ENCODE measurements around the gene NKD2. TPM values are rescaled to one million over a fixed set of nuclear protein-coding genes. Genes with fewer than 3 reads are reported as not detected.

The NKD2 gene
- 0.55 and 2.0 TPM in 2 replicates for total RNA-seq (2011; cell fraction: chromatin; rRNA removed; ENCODE audit: low replicate concordance)
- 0.67 and 1.7 TPM in 2 replicates for total RNA-seq (2011; cell fraction: nucleolus; rRNA removed)
- 0.37 TPM in 1 of 2 replicates, not detected in the other for total RNA-seq (2011; cell fraction: nucleoplasm; rRNA removed)
- total RNA-seq (2014; rRNA removed): 0.12 and 0.64 TPM in 2 replicates
- total RNA-seq (2014; rRNA removed; fragmentation: Illumina TruSeq; extraction: Trizol): not detected in 2 replicates
- total RNA-seq (2015; rRNA removed; fragmentation: Illumina TruSeq; extraction: Trizol): not detected in 2 replicates
- 0.35 and 0.38 TPM in 2 replicates for total RNA-seq (2021)
- polyA plus RNA-seq (2011; rRNA removed): 0.20 and 0.65 TPM in 2 replicates
- 0.29 TPM in 1 of 2 replicates, not detected in the other for polyA plus RNA-seq (2011; cell fraction: cytosol; rRNA removed)
- polyA plus RNA-seq (2011; cell fraction: nucleus; rRNA removed): 3.0 and 5.0 TPM in 2 replicates
- 0.16 and 0.98 TPM in 2 replicates for polyA plus RNA-seq (2012)
- not detected in 2 replicates for polyA plus RNA-seq (2014; fragmentation: Illumina TruSeq; extraction: Trizol)
- not detected for polyA plus RNA-seq (2014; fragmentation: Nextera tagmentation; extraction: Ambion mirVana)
- polyA plus RNA-seq (2014; rRNA removed): 0.09 TPM in 1 of 2 replicates, not detected in the other
- not detected in 2 replicates for polyA minus RNA-seq (2011; rRNA and poly(A)+ RNA removed)
- polyA minus RNA-seq (2011; cell fraction: cytosol; rRNA and poly(A)+ RNA removed): 1.3 TPM in 1 of 2 replicates, not detected in the other
- polyA minus RNA-seq (2011; cell fraction: nucleus; rRNA and poly(A)+ RNA removed): 1.00 and 1.3 TPM in 2 replicates
- percentile 23 among the genes with signal in this experiment for Bru-seq, nascent RNA
- percentile 6 among the genes with signal in this experiment for BruChase-seq, experiment 1, labeled RNA remaining after a 2-hour chase
- BruChase-seq, experiment 2, labeled RNA remaining after a 6-hour chase: percentile 12 among the genes with signal in this experiment
- long read RNA-seq, experiment 1: 0 reads
- long read RNA-seq, experiment 2: 0 reads
- long read RNA-seq, experiment 3: 0 reads

- Histone ChIP-seq H3K4me2 (ENCODE audit: insufficient read depth, low read length) (no peak within 1 kb of the TSS), H3K27me3 (ENCODE audit: control insufficient read depth in 2 of 2, insufficient read depth in 2 of 2, low read length in 2 of 2) (peaks cover 41 to 84% of the 10 kb centered on the region in 2 experiments), H3K36me3 (ENCODE audit: control insufficient read depth, insufficient read depth, low read length) (no peaks in the 10 kb centered on the region), H3K79me2 (ENCODE audit: control insufficient read depth, insufficient read depth, low read length) (no peaks in the 10 kb centered on the region), H3K27ac (ENCODE audit: extremely low read depth, low read depth, low read length) (no peak within 1 kb of the TSS), H4K20me1 (replicated peaks; ENCODE audit: control insufficient read depth, insufficient read depth, low read length) (peaks cover 55% of the 10 kb centered on the region), H3K4me3 (no peak within 1 kb of the TSS; the same call in 1 of the 2 replicates), H3K4me1 (replicated peaks in 1 of 2; ENCODE audit: control insufficient read depth in 2 of 2, insufficient read depth in 2 of 2, low read length in 2 of 2) (peaks cover 0 to 54% of the 10 kb centered on the region in 2 experiments; a peak in 3 of 5 replicates), H3K9ac (ENCODE audit: insufficient read depth in 1 of 2, low read depth in 2 of 2, low read length in 2 of 2) (no peak within 1 kb of the TSS), H3K9me3 (replicated peaks; ENCODE audit: control insufficient read depth, insufficient read depth, low read depth, low read length) (no peaks in the 10 kb centered on the region), H3K9me1 (ENCODE audit: control insufficient read depth, insufficient read depth, low read length) (no peaks in the 10 kb centered on the region), H2AFZ (ENCODE audit: low read depth, low read length) (no peak within 1 kb of the TSS; the same call in 1 of the 2 replicates)
- ChIA-PET POLR2A (interaction anchor here (0.6 to 3.1 kb wide), 3 partner anchors 11 to 465 kb away, joined by 3 to 10 read pairs (median 4); no protein-coding TSS in a partner anchor), CTCF (ENCODE audit: low intra/inter-chr PET ratio) (interaction anchor here (0.6 to 0.9 kb wide), 2 partner anchors 19 to 104 kb away, joined by 5 to 6 read pairs; no protein-coding TSS in a partner anchor)
- DNase-seq (ENCODE audit: extremely low read depth in 1 of 4, low spot score in 3 of 4) (peak; percentile 53 to 92 (median 87)), FAIRE-seq (no peak), ATAC-seq (peak; percentile 63)
- in situ Hi-C loops (cut with MboI): no loop called here
- BruUV-seq (replicated peaks): no TSS peak
- WGBS (ENCODE audit: insufficient coverage, low coverage, missing lambda C conversion rate): 1% methylated on average over 19 of the region's 108 CpGs
- intact Hi-C loops (cut with micrococcal nuclease): no loop called here
- TF ChIP-seq ZNF143 (CRISPR knock-in tag; IDR thresholded peaks at IDR 0.05) (no peak), CTBP1 (IDR thresholded peaks at IDR 0.05; ENCODE audit: borderline replicate concordance) (0 out of 2 replicates have a peak, but pooled peaks have one; percentile 17), NRF1 (conservative IDR thresholded peaks at IDR 0.05 in 1 of 2, IDR thresholded peaks at IDR 0.05 in 1 of 2) (peak in 1 of 2 experiments; percentile 56; a peak in 2 of 4 replicates), L3MBTL2 (IDR thresholded peaks at IDR 0.05) (0 out of 2 replicates have a peak, but pooled peaks have one; percentile 15), ZNF140 (CRISPR knock-in tag; IDR thresholded peaks at IDR 0.05) (no peak), ZNF282 (CRISPR knock-in tag; IDR thresholded peaks at IDR 0.05) (no peak), HMGN3 (IDR thresholded peaks at IDR 0.05; ENCODE audit: borderline replicate concordance, extremely low read depth, insufficient read length, low read depth, low read length) (peak; percentile 32)
- TF ChIP-seq, protein P1, sequence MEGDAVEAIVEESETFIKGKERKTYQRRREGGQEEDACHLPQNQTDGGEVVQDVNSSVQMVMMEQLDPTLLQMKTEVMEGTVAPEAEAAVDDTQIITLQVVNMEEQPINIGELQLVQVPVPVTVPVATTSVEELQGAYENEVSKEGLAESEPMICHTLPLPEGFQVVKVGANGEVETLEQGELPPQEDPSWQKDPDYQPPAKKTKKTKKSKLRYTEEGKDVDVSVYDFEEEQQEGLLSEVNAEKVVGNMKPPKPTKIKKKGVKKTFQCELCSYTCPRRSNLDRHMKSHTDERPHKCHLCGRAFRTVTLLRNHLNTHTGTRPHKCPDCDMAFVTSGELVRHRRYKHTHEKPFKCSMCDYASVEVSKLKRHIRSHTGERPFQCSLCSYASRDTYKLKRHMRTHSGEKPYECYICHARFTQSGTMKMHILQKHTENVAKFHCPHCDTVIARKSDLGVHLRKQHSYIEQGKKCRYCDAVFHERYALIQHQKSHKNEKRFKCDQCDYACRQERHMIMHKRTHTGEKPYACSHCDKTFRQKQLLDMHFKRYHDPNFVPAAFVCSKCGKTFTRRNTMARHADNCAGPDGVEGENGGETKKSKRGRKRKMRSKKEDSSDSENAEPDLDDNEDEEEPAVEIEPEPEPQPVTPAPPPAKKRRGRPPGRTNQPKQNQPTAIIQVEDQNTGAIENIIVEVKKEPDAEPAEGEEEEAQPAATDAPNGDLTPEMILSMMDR (IDR thresholded peaks at IDR 0.05 in 2 of 3, conservative IDR thresholded peaks at IDR 0.05 in 1 of 3; ENCODE audit: insufficient read depth in 2 of 3, low read depth in 1 of 3, low read length in 3 of 3): peak; percentile 52 to 72 (median 54); a peak in 5 of 6 replicates
- TF ChIP-seq, protein P2, sequence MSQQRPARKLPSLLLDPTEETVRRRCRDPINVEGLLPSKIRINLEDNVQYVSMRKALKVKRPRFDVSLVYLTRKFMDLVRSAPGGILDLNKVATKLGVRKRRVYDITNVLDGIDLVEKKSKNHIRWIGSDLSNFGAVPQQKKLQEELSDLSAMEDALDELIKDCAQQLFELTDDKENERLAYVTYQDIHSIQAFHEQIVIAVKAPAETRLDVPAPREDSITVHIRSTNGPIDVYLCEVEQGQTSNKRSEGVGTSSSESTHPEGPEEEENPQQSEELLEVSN (IDR thresholded peaks at IDR 0.05; ENCODE audit: borderline replicate concordance in 1 of 2, extremely low read depth in 1 of 2, insufficient read depth in 1 of 2, insufficient read length in 1 of 2, low read depth in 1 of 2, low read length in 1 of 2, poor library complexity in 1 of 2, severe bottlenecking in 1 of 2): peak; percentile 53 to 94
- TF ChIP-seq, protein P3, sequence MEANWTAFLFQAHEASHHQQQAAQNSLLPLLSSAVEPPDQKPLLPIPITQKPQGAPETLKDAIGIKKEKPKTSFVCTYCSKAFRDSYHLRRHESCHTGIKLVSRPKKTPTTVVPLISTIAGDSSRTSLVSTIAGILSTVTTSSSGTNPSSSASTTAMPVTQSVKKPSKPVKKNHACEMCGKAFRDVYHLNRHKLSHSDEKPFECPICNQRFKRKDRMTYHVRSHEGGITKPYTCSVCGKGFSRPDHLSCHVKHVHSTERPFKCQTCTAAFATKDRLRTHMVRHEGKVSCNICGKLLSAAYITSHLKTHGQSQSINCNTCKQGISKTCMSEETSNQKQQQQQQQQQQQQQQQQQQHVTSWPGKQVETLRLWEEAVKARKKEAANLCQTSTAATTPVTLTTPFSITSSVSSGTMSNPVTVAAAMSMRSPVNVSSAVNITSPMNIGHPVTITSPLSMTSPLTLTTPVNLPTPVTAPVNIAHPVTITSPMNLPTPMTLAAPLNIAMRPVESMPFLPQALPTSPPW (CRISPR knock-in tag; IDR thresholded peaks at IDR 0.05): peak; percentile 39; the same call in 1 of the 2 replicates
These were observed at the start of gene NKD2 for GRCh38 chr5:1008451-1009358. Gene NKD2, plus strand, starts transcription at chr5:1008802. Its CDS starts 256 bp downstream, at chr5:1009058.

All from K562 (cell line).